ENCODE measurements around the gene SNX19. TPM values are rescaled to one million over a fixed set of nuclear protein-coding genes. Genes with fewer than 3 reads are reported as not detected.

Gene SNX19
- total and polyA plus RNA-seq, 2 experiments from 2014 or later, result 5.2 to 30.0 TPM

DNA sequence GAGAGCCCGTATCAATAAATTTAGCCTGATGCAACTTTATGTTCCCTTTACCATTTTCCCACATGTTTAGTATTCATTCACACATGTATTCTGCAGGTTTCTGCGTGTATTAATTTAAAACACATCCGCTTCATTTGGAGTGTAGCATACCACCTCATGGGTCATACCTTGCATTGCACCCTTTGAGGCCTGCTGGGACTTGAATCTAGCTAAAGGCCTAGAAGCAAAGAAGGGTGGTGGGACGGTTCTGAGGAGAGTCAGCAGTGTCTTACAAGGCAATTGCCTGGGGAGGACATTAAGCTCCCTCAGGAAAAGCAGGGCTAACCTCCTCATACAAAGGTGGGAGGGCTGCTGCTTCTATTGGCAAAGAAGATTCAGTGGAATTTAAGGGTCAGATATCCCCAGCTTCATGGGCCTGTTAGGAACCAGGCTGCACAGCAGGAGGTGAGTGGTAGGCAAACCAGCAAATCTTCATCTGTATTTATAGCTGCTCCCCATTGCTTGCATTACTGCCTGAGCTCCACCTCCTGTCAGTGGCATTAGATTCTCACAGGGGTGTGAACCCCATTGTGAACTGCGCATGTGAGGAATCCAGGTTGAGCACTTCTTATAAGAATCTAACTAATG lies 15.9 kb upstream of the SNX19 start:
- no peaks in the 10 kb centered on the region for H3F3A ChIP-seq (replicated peaks; ENCODE audit: low read depth)
- H3K4me3 ChIP-seq, result no peak overlapping the region
- no peak overlapping the region for H3K27ac ChIP-seq (ENCODE audit: low read depth)
- ATAC-seq (no peak), DNase-seq (ENCODE audit: low spot score) (peak; percentile 6)
- no peaks in the 10 kb centered on the region for H4K20me1 ChIP-seq (replicated peaks; ENCODE audit: insufficient read depth)
- Mint-ChIP-seq H3K27me3 (ENCODE audit: insufficient read depth, low read depth, poor library complexity) (no peaks in the 10 kb centered on the region), H3K27ac (no peak overlapping the region), H3K9me3 (no peaks in the 10 kb centered on the region), H3K4me3 (no peak overlapping the region), H3K36me3 (ENCODE audit: low read depth) (no peaks in the 10 kb centered on the region), H3K4me1 (peaks cover 3% of the 10 kb centered on the region; the same call in 2 of the 3 replicates)
- no peak overlapping the region for H2AFZ ChIP-seq
- H3K27me3 ChIP-seq (ENCODE audit: insufficient read depth), result no peaks in the 10 kb centered on the region
- no peaks in the 10 kb centered on the region for H3K9me2 ChIP-seq (ENCODE audit: insufficient read depth)
- H3K4me2 ChIP-seq, result no peak overlapping the region
- no peaks in the 10 kb centered on the region for H3K36me3 ChIP-seq (ENCODE audit: insufficient read depth)
- H3K79me2 ChIP-seq (replicated peaks; ENCODE audit: insufficient read depth), result no peaks in the 10 kb centered on the region
- H3K4me1 ChIP-seq (ENCODE audit: insufficient read depth), result no peaks in the 10 kb centered on the region
- no peak for TF ChIP-seq EZH2phosphoT487 (IDR thresholded peaks at IDR 0.05; ENCODE audit: unreplicated experiment)

- H3K4me2 ChIP-seq, result no peak overlapping the region
- no peak overlapping the region for H3K4me3 ChIP-seq
- Mint-ChIP-seq H3K36me3 (ENCODE audit: low read depth) (no peaks in the 10 kb centered on the region), H3K4me1 (peaks cover 13% of the 10 kb centered on the region), H3K27ac (no peak overlapping the region), H3K4me3 (no peak overlapping the region), H3K9me3 (no peaks in the 10 kb centered on the region), H3K27me3 (ENCODE audit: insufficient read depth, low read depth, poor library complexity) (peaks cover 5% of the 10 kb centered on the region)
- H3F3A ChIP-seq (replicated peaks; ENCODE audit: low read depth), result no peaks in the 10 kb centered on the region
- peaks cover 11% of the 10 kb centered on the region for H3K9me2 ChIP-seq (ENCODE audit: insufficient read depth)
- no peaks in the 10 kb centered on the region for H3K36me3 ChIP-seq (ENCODE audit: insufficient read depth)
- ATAC-seq (no peak), DNase-seq (ENCODE audit: low spot score) (no peak)
- no peak overlapping the region for H3K27ac ChIP-seq (ENCODE audit: low read depth)
- H3K4me1 ChIP-seq (ENCODE audit: insufficient read depth), result peaks cover 12% of the 10 kb centered on the region; the same call in 1 of the 2 replicates
- H3K27me3 ChIP-seq (ENCODE audit: insufficient read depth), result no peaks in the 10 kb centered on the region
- H4K20me1 ChIP-seq (replicated peaks; ENCODE audit: insufficient read depth), result no peaks in the 10 kb centered on the region
- no peak overlapping the region for H2AFZ ChIP-seq
- H3K79me2 ChIP-seq (replicated peaks; ENCODE audit: insufficient read depth), result no peaks in the 10 kb centered on the region
- no peak for TF ChIP-seq REST (IDR thresholded peaks at IDR 0.05; ENCODE audit: unreplicated experiment)
- no peak for TF ChIP-seq CTCF (conservative IDR thresholded peaks at IDR 0.05; ENCODE audit: low read depth in 2 of 2)
- no peak for TF ChIP-seq ZNF331 (CRISPR knock-in tag; IDR thresholded peaks at IDR 0.05; ENCODE audit: low read depth)
- TF ChIP-seq EZH2 (IDR thresholded peaks at IDR 0.05; ENCODE audit: low read depth, unreplicated experiment), result no peak
- no peak for TF ChIP-seq ETS1 (IDR thresholded peaks at IDR 0.05)
- TF ChIP-seq NANOG (IDR thresholded peaks at IDR 0.05; ENCODE audit: borderline replicate concordance), result no peak
- TF ChIP-seq CREB1 (CRISPR knock-in tag; IDR thresholded peaks at IDR 0.05; ENCODE audit: low read depth), result no peak
- no peak for TF ChIP-seq POLR2AphosphoS5 (IDR thresholded peaks at IDR 0.05; ENCODE audit: low read depth)
- TF ChIP-seq JUNB (IDR thresholded peaks at IDR 0.05; ENCODE audit: unreplicated experiment), result no peak
- no peak for TF ChIP-seq EZH2phosphoT487 (IDR thresholded peaks at IDR 0.05; ENCODE audit: unreplicated experiment)
These were observed 8.5 kb upstream of the SNX19 start for GRCh38 chr11:130924750-130925149.

All from GM23338 (cell line).